GM21825 (cell line): ENCODE data around the gene MEFV.
"Not testable (repeated sequence)": the region's sequence is repeated elsewhere in the genome, so short reads cannot be mapped to it uniquely, and the experiment has no call there.

Source experiments
- ATAC-seq: cut with Tn5 transposase; IDR thresholded peaks from one replicate; pipeline ENCODE4 v1.9.1; 2021; ENCODE audit warnings: mild to moderate bottlenecking, moderate library complexity; ENCODE audit not compliant: unreplicated experiment

The MEFV gene

GRCh38 chr16:3223913-3224515 lies 32.4 kb downstream of the MEFV start:
- no peak for ATAC-seq

GRCh38 chr16:3220839-3221238 lies 35.6 kb downstream of the MEFV start:
- ATAC-seq: no peak

DNA sequence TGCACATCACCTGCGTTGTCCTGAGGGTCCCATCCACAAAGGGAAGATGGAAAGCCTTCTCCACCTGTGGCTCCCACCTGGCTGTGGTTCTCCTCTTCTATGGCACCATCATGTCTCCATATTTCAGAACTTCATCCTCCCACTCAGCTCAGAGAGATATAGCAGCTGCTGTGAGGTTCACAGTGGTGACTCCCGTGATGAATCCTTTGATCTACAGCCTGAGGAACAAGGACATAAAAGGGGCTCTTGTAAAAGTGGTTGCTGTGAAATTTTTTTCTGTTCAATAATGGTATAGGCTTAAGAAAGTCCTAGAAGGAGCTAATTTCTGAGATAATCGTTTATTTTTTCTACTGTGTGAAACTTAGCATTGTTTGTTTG lies 40.2 kb downstream of the MEFV start:
- ATAC-seq: no peak

- no peak for ATAC-seq
These were observed 40.7 kb downstream of the MEFV start for GRCh38 chr16:3215601-3216262.

GRCh38 chr16:3214904-3215600 lies 41.4 kb downstream of the MEFV start:
- no peak for ATAC-seq

- no peak for ATAC-seq
These were observed 43.9 kb downstream of the MEFV start for GRCh38 chr16:3212567-3212966.

DNA sequence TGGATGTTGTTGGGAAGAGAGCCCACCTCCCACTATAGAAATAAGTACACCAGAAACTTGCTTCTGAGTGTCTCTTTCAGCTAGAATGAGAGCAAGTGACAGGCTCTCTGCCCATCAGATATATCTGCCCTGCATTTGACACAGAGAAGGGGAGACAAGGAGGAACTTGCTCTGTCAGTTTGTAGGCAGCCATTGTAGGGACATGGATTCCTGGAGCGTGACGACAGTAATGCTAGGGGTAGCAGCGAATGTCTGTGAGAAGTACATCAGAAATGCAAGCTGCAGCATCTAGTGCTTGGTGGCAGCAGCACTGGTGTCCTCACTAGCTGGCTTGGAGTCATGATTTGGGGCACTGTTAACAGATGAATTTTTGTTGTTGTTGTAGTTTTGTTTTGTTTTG lies 44.4 kb downstream of the MEFV start:
- no peak for ATAC-seq

DNA sequence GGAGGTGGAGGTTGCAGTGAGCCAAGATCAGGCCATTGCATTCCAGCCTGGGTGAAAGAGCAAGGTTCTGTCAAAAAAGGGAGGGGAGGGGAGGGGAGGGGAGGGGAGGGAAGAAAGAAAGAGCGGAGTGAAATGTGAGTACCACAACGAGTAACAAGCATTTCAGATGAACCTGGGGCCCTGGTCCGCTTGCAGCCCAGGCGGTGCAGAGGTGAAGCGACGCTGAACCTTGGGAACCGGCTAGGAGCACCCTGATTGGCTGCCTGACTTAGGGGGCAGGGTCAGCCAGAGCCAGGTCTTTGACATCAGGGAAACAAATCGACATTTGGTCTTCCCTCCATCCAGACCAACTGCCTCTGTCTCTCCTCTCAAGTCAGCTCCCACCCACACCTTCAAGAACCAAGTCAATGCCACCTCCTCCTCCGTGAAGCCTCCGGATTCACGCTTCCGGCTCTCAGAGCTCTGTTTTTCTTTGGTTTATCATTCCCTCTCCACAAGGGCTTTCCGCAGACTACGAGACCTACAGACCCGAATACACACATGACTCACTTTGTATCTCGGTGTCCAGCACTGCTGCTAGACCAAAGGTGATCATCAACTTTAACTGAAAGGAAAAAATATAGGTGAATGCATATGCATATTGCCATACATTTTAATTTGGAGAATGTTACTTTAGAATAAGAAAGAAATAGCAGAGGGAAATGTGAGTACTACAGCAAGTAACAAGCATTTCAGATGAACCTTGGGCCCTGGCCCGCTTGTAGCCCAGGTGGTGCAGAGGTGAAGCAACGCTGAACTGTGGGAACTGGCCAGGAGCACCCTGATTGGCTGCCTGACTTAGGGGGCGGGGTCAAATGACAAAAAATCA lies 49.1 kb downstream of the MEFV start:
- ATAC-seq: no peak

- not testable (repeated sequence) for ATAC-seq
These were observed 50.5 kb downstream of the MEFV start for GRCh38 chr16:3205939-3206338.

- no peak for ATAC-seq
These were observed 53.4 kb downstream of the MEFV start for GRCh38 chr16:3202903-3203539.

- ATAC-seq: no peak
These were observed 57.9 kb downstream of the MEFV start for GRCh38 chr16:3198334-3199072.

DNA sequence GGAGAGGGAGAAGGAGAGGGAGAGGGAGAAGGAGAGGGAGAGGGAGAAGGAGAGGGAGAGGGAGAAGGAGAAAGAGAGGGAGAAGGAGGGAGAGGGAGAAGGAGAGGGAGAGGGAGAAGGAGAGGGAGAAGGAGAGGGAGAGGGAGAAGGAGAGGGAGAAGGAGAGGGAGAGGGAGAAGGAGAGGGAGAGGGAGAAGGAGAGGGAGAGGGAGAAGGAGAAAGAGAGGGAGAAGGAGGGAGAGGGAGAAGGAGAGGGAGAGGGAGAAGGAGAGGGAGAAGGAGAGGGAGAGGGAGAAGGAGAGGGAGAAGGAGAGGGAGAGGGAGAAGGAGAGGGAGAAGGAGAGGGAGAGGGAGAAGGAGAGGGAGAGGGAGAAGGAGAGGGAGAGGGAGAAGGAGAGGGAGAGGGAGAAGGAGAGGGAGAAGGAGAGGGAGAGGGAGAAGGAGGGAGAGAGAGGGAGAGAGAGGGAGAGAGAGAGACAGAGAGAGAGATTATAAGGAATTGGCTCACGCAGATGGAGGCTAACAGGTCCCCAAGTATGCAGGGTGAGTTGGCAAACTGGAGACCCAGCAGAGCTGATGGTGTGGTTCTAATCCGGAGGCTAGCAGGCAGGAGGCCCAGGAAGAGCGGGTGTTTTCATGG lies 58.6 kb downstream of the MEFV start:
- ATAC-seq: not testable (repeated sequence)

DNA sequence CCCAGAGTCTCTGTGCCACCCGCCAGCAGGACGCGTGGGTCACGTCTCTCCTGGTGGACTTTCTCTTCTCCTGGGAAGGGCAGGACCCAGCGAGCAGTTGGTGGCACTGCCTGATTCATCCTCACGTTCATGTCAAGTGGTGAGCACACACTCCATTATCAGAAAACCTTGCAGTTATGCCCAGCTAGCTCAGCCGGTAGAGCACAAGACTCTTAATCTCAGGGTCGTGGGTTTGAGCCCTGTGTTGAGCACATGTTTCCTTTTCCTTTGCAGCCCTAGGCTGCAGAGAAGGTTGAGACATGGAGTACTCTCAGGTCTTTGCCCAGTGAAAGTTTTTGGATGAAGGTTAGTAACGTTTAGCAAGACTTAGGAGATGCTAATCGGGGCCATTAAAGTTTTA lies 60.5 kb downstream of the MEFV start:
- no peak for ATAC-seq

- no peak for ATAC-seq
These were observed 61.6 kb downstream of the MEFV start for GRCh38 chr16:3194792-3195191.

- no peak for ATAC-seq
These were observed 62.9 kb downstream of the MEFV start for GRCh38 chr16:3193221-3194212.

DNA sequence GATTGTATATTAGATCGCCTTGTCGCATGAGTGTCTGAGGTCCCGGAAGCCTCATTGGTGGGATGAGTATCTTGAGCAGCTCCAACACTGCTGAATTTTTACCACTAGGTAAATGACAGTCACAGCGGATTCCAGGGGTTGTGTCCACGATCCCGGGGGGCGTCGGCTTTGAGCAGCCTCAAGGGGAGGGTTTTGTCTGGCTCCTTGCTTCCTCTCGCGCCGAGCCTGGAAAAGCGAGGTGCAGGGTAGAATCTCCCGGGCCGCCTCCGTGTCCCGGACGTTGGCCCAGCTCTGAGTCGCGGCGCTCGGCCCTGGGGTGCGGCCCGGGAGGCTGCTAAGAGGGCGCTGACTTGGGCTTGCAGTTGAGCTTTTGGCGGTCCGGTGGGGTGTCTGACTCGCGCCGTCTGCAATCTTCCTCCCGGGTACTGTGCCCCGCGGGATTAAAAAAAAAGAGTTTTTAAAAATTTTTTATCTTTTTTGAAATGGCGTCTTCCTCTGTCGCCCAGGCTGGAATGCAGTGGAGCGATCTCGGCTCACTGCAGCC lies 63.9 kb downstream of the MEFV start:
- no peak for ATAC-seq
